DOHH2 (cell line): ENCODE measurements around the gene ARRB2.

Experiments
- H3F3A ChIP-seq: fragments of 200-600 bp; sonication (generic), shearing (Covaris generic); 2 replicates; pipeline ENCODE4 v1.6.0; 2016; ENCODE audit warnings: antibody characterized with exemption, mild to moderate bottlenecking; ENCODE audit not compliant: control insufficient read depth, insufficient read depth
- H3K27ac ChIP-seq: fragments of 200-600 bp; sonication (generic); 2 replicates; pipeline ENCODE4 v1.5.1; 2014; ENCODE audit warnings: low read depth, mild to moderate bottlenecking, low read length, moderate library complexity
- H3K27me3 ChIP-seq: fragments of 200-600 bp; sonication (generic); 2 replicates; pipeline ENCODE4 v1.6.1; 2014; ENCODE audit warnings: mild to moderate bottlenecking, low read length, mixed read lengths; ENCODE audit not compliant: control insufficient read depth
- H3K36me3 ChIP-seq: fragments of 200-600 bp; sonication (generic); 2 replicates; pipeline ENCODE4 v1.6.1; 2014; ENCODE audit warnings: mild to moderate bottlenecking, low read length, moderate library complexity, mixed read lengths; ENCODE audit not compliant: control insufficient read depth
- H3K4me1 ChIP-seq: fragments of 200-600 bp; sonication (generic); 2 replicates; pipeline ENCODE4 v1.6.1; 2014; ENCODE audit warnings: mild to moderate bottlenecking, low read length, mixed read lengths; ENCODE audit not compliant: control insufficient read depth
- H3K4me2 ChIP-seq: fragments of 200-600 bp; sonication (generic); 2 replicates; pipeline ENCODE4 v1.6.0; 2014; ENCODE audit warnings: mild to moderate bottlenecking, low read length, moderate library complexity
- H3K4me3 ChIP-seq: fragments of 200-600 bp; sonication (generic); 2 replicates; pipeline ENCODE4 v1.5.1; 2014; ENCODE audit warnings: mild to moderate bottlenecking, low read length, mixed read lengths
- H3K79me2 ChIP-seq: fragments of 200-600 bp; sonication (generic); 2 replicates; pipeline ENCODE4 v1.6.1; 2014; ENCODE audit warnings: mild to moderate bottlenecking, low read length, mixed read lengths; ENCODE audit not compliant: control insufficient read depth
- H3K9me2 ChIP-seq: fragments of 200-600 bp; sonication (generic); replicated peaks from 2 replicates; pipeline ENCODE4 v1.6.1; 2014; ENCODE audit warnings: mild to moderate bottlenecking, low read length, mixed read lengths; ENCODE audit not compliant: control insufficient read depth
- H3K9me3 ChIP-seq: fragments of 200-600 bp; sonication (generic); 2 replicates; pipeline ENCODE4 v1.6.1; 2014; ENCODE audit warnings: antibody characterized with exemption, low read length, mixed read lengths; ENCODE audit not compliant: control insufficient read depth, insufficient read depth
- H4K20me1 ChIP-seq: fragments of 200-600 bp; sonication (generic); 2 replicates; pipeline ENCODE4 v1.6.0; 2014; ENCODE audit warnings: low read depth, mild to moderate bottlenecking, antibody characterized with exemption, low read length, moderate library complexity; ENCODE audit not compliant: control insufficient read depth, insufficient read depth
- CTCF ChIP-seq: fragments of 200-600 bp; sonication (generic); IDR thresholded peaks from one replicate; pipeline ENCODE4 v1.5.1; 2014; ENCODE audit warnings: antibody characterized with exemption, mild to moderate bottlenecking, low read depth, low read length; ENCODE audit not compliant: poor library complexity, severe bottlenecking
- EZH2phosphoT487 ChIP-seq: fragments of 200-600 bp; sonication (generic); IDR thresholded peaks from 2 replicates; pipeline ENCODE4 v1.6.1; 2017; ENCODE audit warnings: borderline replicate concordance, mild to moderate bottlenecking, antibody characterized with exemption, low read length, moderate library complexity, mixed read lengths

The ARRB2 gene

GRCh38 chr17:4739122-4740024 is 28.9 kb downstream of the ARRB2 start, which contains the start of the genes CXCL16 and ZMYND15:
Gene CXCL16, minus strand, starts transcription at chr17:4739928. Its CDS starts 589 bp downstream, at chr17:4739339.
Gene ZMYND15, plus strand, starts transcription at chr17:4739833. Its CDS starts 716 bp downstream, at chr17:4740549.
- TF ChIP-seq EZH2phosphoT487 (peak; percentile 71; the same call in 1 of the 2 replicates), CTCF (no peak)
- peak within 1 kb of the TSS; percentile 62 for H3K4me3 ChIP-seq
- H3K27me3 ChIP-seq = peaks cover 35% of the 10 kb centered on the region
- H3K4me1 ChIP-seq = peaks cover 22% of the 10 kb centered on the region
- peak within 1 kb of the TSS; percentile 74 for H3K4me2 ChIP-seq
- H3K9me2 ChIP-seq = no peaks in the 10 kb centered on the region
- H3F3A ChIP-seq = 0 out of 2 replicates have a peak, but pooled peaks cover 2% of the 10 kb centered on the region
- no peaks in the 10 kb centered on the region for H3K9me3 ChIP-seq
- no peaks in the 10 kb centered on the region for H3K36me3 ChIP-seq
- H3K79me2 ChIP-seq = no peaks in the 10 kb centered on the region
- H3K27ac ChIP-seq = no peak within 1 kb of the TSS
- H4K20me1 ChIP-seq = no peaks in the 10 kb centered on the region; the same call in 1 of the 2 replicates

GRCh38 chr17:4740025-4740351 is 29.6 kb downstream of the ARRB2 start:
- Histone ChIP-seq H3K4me2 (peak overlapping the region; percentile 74), H3K9me2 (no peaks in the 10 kb centered on the region), H3F3A (0 out of 2 replicates have a peak, but pooled peaks cover 2% of the 10 kb centered on the region), H3K9me3 (no peaks in the 10 kb centered on the region), H3K4me3 (peak overlapping the region; percentile 62), H3K79me2 (no peaks in the 10 kb centered on the region), H3K27me3 (peaks cover 35% of the 10 kb centered on the region), H3K27ac (no peak overlapping the region), H3K36me3 (no peaks in the 10 kb centered on the region), H4K20me1 (no peaks in the 10 kb centered on the region; the same call in 1 of the 2 replicates), H3K4me1 (peaks cover 22% of the 10 kb centered on the region)
- TF ChIP-seq CTCF (no peak), EZH2phosphoT487 (no peak; the same call in 1 of the 2 replicates)

GRCh38 chr17:4740584-4740983 is 30.2 kb downstream of the ARRB2 start:
- no peaks in the 10 kb centered on the region; the same call in 1 of the 2 replicates for H4K20me1 ChIP-seq
- peaks cover 35% of the 10 kb centered on the region for H3K27me3 ChIP-seq
- TF ChIP-seq EZH2phosphoT487 (no peak), CTCF (no peak)
- H3K27ac ChIP-seq = no peak overlapping the region
- H3K4me2 ChIP-seq = no peak overlapping the region
- no peaks in the 10 kb centered on the region for H3K79me2 ChIP-seq
- no peak overlapping the region for H3K4me3 ChIP-seq
- H3K36me3 ChIP-seq = no peaks in the 10 kb centered on the region
- H3K4me1 ChIP-seq = peaks cover 22% of the 10 kb centered on the region
- 0 out of 2 replicates have a peak, but pooled peaks cover 2% of the 10 kb centered on the region for H3F3A ChIP-seq
- H3K9me3 ChIP-seq = no peaks in the 10 kb centered on the region
- H3K9me2 ChIP-seq = no peaks in the 10 kb centered on the region
